AG10803 (cell line): ENCODE data around the gene ACTMAP.
"Not testable (repeated sequence)": the region's sequence is repeated elsewhere in the genome, so short reads cannot be mapped to it uniquely, and the experiment has no call there.

Experiments used
- DNase-seq: peaks from one replicate; pipeline ENCODE4 v3.0.0; 2010; ENCODE audit warnings: low read depth
- H3K4me3 ChIP-seq: 2 replicates; pipeline ENCODE4 v1.5.1; 2011; ENCODE audit warnings: mild to moderate bottlenecking, low read length, control low read depth
- TF ChIP-seq, protein P1 (sequence below): conservative IDR thresholded peaks from 2 replicates; pipeline ENCODE4 v1.5.1; 2011; ENCODE audit warnings: mild to moderate bottlenecking, low read length, control low read depth, inconsistent platforms

The ACTMAP gene

GRCh38 chr19:40775632-40776022, 25.4 kb upstream of the ACTMAP start:
- H3K4me3 ChIP-seq: no peak overlapping the region
- TF ChIP-seq, protein P1, sequence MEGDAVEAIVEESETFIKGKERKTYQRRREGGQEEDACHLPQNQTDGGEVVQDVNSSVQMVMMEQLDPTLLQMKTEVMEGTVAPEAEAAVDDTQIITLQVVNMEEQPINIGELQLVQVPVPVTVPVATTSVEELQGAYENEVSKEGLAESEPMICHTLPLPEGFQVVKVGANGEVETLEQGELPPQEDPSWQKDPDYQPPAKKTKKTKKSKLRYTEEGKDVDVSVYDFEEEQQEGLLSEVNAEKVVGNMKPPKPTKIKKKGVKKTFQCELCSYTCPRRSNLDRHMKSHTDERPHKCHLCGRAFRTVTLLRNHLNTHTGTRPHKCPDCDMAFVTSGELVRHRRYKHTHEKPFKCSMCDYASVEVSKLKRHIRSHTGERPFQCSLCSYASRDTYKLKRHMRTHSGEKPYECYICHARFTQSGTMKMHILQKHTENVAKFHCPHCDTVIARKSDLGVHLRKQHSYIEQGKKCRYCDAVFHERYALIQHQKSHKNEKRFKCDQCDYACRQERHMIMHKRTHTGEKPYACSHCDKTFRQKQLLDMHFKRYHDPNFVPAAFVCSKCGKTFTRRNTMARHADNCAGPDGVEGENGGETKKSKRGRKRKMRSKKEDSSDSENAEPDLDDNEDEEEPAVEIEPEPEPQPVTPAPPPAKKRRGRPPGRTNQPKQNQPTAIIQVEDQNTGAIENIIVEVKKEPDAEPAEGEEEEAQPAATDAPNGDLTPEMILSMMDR: no peak
- no peak for DNase-seq

GRCh38 chr19:40774916-40775631, 24.8 kb upstream of the ACTMAP start, which contains the start of gene MIA:
Gene MIA (plus strand): TSS chr19:40775521. CDS start chr19:40775543, 22 bp downstream.
- TF ChIP-seq, protein P1: no peak
- DNase-seq: no peak
- H3K4me3 ChIP-seq: no peak within 1 kb of the TSS

- DNase-seq, H3K4me3 ChIP-seq: not testable (repeated sequence)
Measured at GRCh38 chr19:40771101-40771862, 21.0 kb upstream of the ACTMAP start.

DNA sequence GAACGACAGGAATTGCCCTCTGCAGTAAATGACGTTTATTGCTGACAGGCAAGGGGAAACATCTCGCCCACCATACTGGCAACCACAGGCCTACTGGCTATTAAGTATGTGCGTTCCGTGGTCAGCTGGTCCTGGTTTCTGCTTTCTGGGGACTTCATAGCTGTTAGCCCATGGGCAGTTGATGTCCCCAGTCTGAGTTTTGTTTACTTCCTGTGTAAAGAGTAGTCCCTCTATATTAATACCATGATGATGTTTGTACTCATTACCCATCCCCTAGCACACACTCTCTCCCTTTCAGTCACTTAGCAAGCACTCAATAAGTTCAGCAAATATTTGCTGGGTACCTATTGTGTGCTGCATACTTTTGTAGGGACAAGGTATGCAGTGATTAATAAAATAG, 18.6 kb upstream of the ACTMAP start:
- TF ChIP-seq, protein P1: no peak
- no peak for DNase-seq
- no peak overlapping the region for H3K4me3 ChIP-seq

DNA sequence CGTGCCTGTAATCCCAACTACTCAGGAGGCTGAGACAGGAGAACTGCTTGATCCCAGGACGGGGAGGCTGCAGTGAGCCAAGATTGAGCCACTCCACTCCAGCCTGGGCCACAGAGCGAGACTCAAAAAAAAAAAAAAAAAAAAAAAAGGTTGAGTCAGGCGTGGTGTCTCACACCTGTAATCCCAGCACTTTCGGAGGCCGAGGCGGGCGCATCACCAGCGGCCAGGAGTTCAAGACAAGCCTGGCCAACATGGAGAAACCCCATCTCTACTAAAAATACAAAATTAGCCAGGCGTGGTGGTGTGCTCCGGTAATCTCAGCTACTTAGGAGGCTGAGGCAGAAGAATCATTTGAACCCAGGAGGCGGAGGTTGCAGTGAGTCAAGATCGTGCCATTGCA, 16.1 kb upstream of the ACTMAP start:
- not testable (repeated sequence) for DNase-seq

GRCh38 chr19:40763963-40764362, 13.7 kb upstream of the ACTMAP start:
- TF ChIP-seq, protein P1: no peak
- H3K4me3 ChIP-seq: no peak overlapping the region
- DNase-seq: no peak

More for the DNA sequence above, 16.1 kb upstream of the ACTMAP start:
- not testable (repeated sequence) for H3K4me3 ChIP-seq

DNA sequence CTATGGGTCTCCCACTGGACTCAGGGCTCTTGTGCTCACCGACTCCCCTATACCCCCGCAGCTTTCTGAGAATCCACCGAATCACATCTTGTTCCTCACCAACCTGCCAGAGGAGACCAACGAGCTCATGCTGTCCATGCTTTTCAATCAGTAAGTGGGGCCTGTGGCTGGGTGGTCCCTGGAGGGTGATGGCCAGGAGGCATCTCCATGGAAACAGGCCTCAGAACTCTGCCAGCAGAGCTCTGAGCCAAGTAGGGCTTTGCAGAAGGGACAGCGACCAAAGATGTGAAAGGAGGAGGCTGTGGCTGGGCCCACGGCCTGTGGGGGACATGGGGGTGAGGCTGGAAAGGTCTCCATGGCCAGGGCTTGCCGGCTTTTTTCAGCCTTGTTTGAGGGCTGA, 13.2 kb upstream of the ACTMAP start:
- TF ChIP-seq, protein P1: no peak
- H3K4me3 ChIP-seq: no peak overlapping the region
- no peak for DNase-seq
